GM21737 (cell line): Measurements from ENCODE around the gene SEPTIN5.
"Not testable (repeated sequence)": the region's sequence is repeated elsewhere in the genome, so short reads cannot be mapped to it uniquely, and the experiment has no call there.

Experiments used
- ATAC-seq: cut with Tn5 transposase; IDR thresholded peaks from one replicate; pipeline ENCODE4 v1.9.1; 2021; ENCODE audit warnings: mild to moderate bottlenecking, moderate library complexity; ENCODE audit not compliant: unreplicated experiment

SEPTIN5 gene

GRCh38 chr22:19680287-19680881 lies 33.9 kb upstream of the SEPTIN5 start:
- no peak for ATAC-seq

GRCh38 chr22:19680911-19681862 lies 33.1 kb upstream of the SEPTIN5 start:
- no peak for ATAC-seq

- no peak for ATAC-seq
These were observed 32.4 kb upstream of the SEPTIN5 start for GRCh38 chr22:19681863-19682245.

- no peak for ATAC-seq
These were observed 27.4 kb upstream of the SEPTIN5 start for GRCh38 chr22:19686946-19687345.

GRCh38 chr22:19687561-19688300 lies 26.6 kb upstream of the SEPTIN5 start:
- no peak for ATAC-seq

GRCh38 chr22:19688301-19689290 lies 25.7 kb upstream of the SEPTIN5 start:
- ATAC-seq: no peak

GRCh38 chr22:19689408-19689807 lies 24.9 kb upstream of the SEPTIN5 start:
- no peak for ATAC-seq

- no peak for ATAC-seq
These were observed 23.1 kb upstream of the SEPTIN5 start for GRCh38 chr22:19691007-19691720.

- no peak for ATAC-seq
These were observed 22.5 kb upstream of the SEPTIN5 start for GRCh38 chr22:19691721-19692341.

GRCh38 chr22:19693581-19693980 lies 20.7 kb upstream of the SEPTIN5 start:
- ATAC-seq: no peak

- no peak for ATAC-seq
These were observed 20.2 kb upstream of the SEPTIN5 start for GRCh38 chr22:19693981-19694670.

- ATAC-seq: no peak
These were observed 19.6 kb upstream of the SEPTIN5 start for GRCh38 chr22:19694696-19695095.

- ATAC-seq: no peak
These were observed 17.6 kb upstream of the SEPTIN5 start for GRCh38 chr22:19696504-19697276.

- ATAC-seq: not testable (repeated sequence)
These were observed 16.4 kb upstream of the SEPTIN5 start for GRCh38 chr22:19697871-19698270.

- ATAC-seq: no peak
These were observed 13.4 kb upstream of the SEPTIN5 start for GRCh38 chr22:19700790-19701419.

GRCh38 chr22:19701420-19702145 lies 12.7 kb upstream of the SEPTIN5 start:
- ATAC-seq: no peak

- no peak for ATAC-seq
These were observed 10.4 kb upstream of the SEPTIN5 start for GRCh38 chr22:19703869-19704268.
